ENCODE results near the gene MSH5.

- no peak for TF ChIP-seq CTCF (conservative IDR thresholded peaks at IDR 0.05 in 1 of 2, IDR thresholded peaks at IDR 0.05 in 1 of 2; ENCODE audit: extremely low read depth in 1 of 2, insufficient read depth in 1 of 2, low read depth in 1 of 2, low read length in 2 of 2)
- TF ChIP-seq EZH2 (IDR thresholded peaks at IDR 0.05; ENCODE audit: borderline replicate concordance, low read length), result no peak
Measured at GRCh38 chr6:31736021-31736767, 3.6 kb upstream of the MSH5 start, which contains the start of gene CLIC1.
